HG03103 (cell line): ENCODE results near the gene MXD4.
"Not testable (repeated sequence)": the region's sequence is repeated elsewhere in the genome, so short reads cannot be mapped to it uniquely, and the experiment has no call there.

Experiments used
- ATAC-seq: cut with Tn5 transposase; IDR thresholded peaks from one replicate; pipeline ENCODE4 v1.9.1; 2021; ENCODE audit warnings: low read depth; ENCODE audit not compliant: unreplicated experiment

MXD4 gene

GRCh38 chr4:2276581-2277325 lies 14.8 kb upstream of the MXD4 start:
- ATAC-seq, result no peak

GRCh38 chr4:2275546-2276251 lies 13.8 kb upstream of the MXD4 start:
- no peak for ATAC-seq

GRCh38 chr4:2275044-2275397 lies 13.1 kb upstream of the MXD4 start:
- ATAC-seq, result not testable (repeated sequence)

GRCh38 chr4:2274320-2275043 lies 12.6 kb upstream of the MXD4 start:
- ATAC-seq, result no peak

- ATAC-seq, result no peak
Measured at GRCh38 chr4:2273657-2274319, 11.9 kb upstream of the MXD4 start.

GRCh38 chr4:2273221-2273620 lies 11.3 kb upstream of the MXD4 start:
- no peak for ATAC-seq

- ATAC-seq, result no peak
Measured at GRCh38 chr4:2272828-2273120, 10.9 kb upstream of the MXD4 start.

- ATAC-seq, result no peak
Measured at GRCh38 chr4:2272026-2272827, 10.3 kb upstream of the MXD4 start.

GRCh38 chr4:2271279-2272025 lies 9.5 kb upstream of the MXD4 start:
- no peak for ATAC-seq

GRCh38 chr4:2270341-2271165 lies 8.6 kb upstream of the MXD4 start:
- ATAC-seq, result no peak

GRCh38 chr4:2269618-2270163 lies 7.8 kb upstream of the MXD4 start:
- ATAC-seq, result no peak

- ATAC-seq, result no peak
Measured at GRCh38 chr4:2269206-2269531, 7.3 kb upstream of the MXD4 start.

- ATAC-seq, result no peak
Measured at GRCh38 chr4:2268357-2269205, 6.7 kb upstream of the MXD4 start.

GRCh38 chr4:2267841-2268240 lies 5.9 kb upstream of the MXD4 start:
- no peak for ATAC-seq

- ATAC-seq, result no peak
Measured at GRCh38 chr4:2267320-2267811, 5.5 kb upstream of the MXD4 start.

GRCh38 chr4:2266821-2267220 lies 4.9 kb upstream of the MXD4 start:
- ATAC-seq, result no peak

GRCh38 chr4:2266181-2266580 lies 4.3 kb upstream of the MXD4 start:
- no peak for ATAC-seq
